Fibroblast of peridontal ligament (primary cell): ENCODE measurements around the gene CST7.

Experiments used
- DNase-seq: peaks from one replicate; pipeline ENCODE4 v3.0.0-alpha.2; 2010; ENCODE audit errors: extremely low read depth

Gene CST7

GRCh38 chr20:25003002-25003401 lies 53.9 kb downstream of the CST7 start:
- no peak for DNase-seq

- peak; percentile 78 for DNase-seq
These were observed 56.2 kb downstream of the CST7 start for GRCh38 chr20:25005220-25005619.

- DNase-seq = no peak
These were observed 56.6 kb downstream of the CST7 start for GRCh38 chr20:25005661-25006060.

- DNase-seq = no peak
These were observed 57.5 kb downstream of the CST7 start for GRCh38 chr20:25006431-25007167.

- no peak for DNase-seq
These were observed 58.6 kb downstream of the CST7 start for GRCh38 chr20:25007491-25008305.

GRCh38 chr20:25008388-25009217 lies 59.5 kb downstream of the CST7 start:
- DNase-seq = no peak
